HepG2 (cell line): ENCODE results near the gene CAPN10. TPM values are rescaled to one million over a fixed set of nuclear protein-coding genes. Genes with fewer than 3 reads are reported as not detected.
A peak's percentile ranks its signal among the peaks of the same experiment; 100 is the strongest.

Experiments
- ATF7-NPFF ChIP-seq: sonication (generic); formaldehyde crosslinking; IDR thresholded peaks from 2 replicates; pipeline ENCODE4 v1.8.1; 2023; ENCODE audit warnings: mild to moderate bottlenecking, low read depth, missing genetic modification reagents, moderate library complexity
- DMAP1 ChIP-seq: IDR thresholded peaks from 2 replicates; pipeline ENCODE4 v1.6.1; 2016
- NR2F1 ChIP-seq, 2 experiments: fragments of 450-650 bp in 1 of 2; formaldehyde crosslinking in 1 of 2; IDR thresholded peaks; 2 replicates each; pipeline versions ENCODE4 v1.5.0 to v1.6.1; 2016 to 2020; ENCODE audit warnings: mild to moderate bottlenecking in 1 of 2, missing compliant biosample characterization in 1 of 2, missing genetic modification reagents in 1 of 2, moderate library complexity in 1 of 2
- SPEN ChIP-seq: sonication (generic); formaldehyde crosslinking; IDR thresholded peaks from 2 replicates; pipeline ENCODE4 v1.5.1; 2020; ENCODE audit warnings: low read depth, mild to moderate bottlenecking, missing genetic modification reagents
- ZBTB8A ChIP-seq: sonication (generic); formaldehyde crosslinking; IDR thresholded peaks from 2 replicates; pipeline ENCODE4 v1.4.0; 2020; ENCODE audit warnings: mild to moderate bottlenecking, low read depth, missing genetic modification reagents, borderline replicate concordance
- ZNF510 ChIP-seq: sonication (generic); formaldehyde crosslinking; IDR thresholded peaks from 2 replicates; pipeline ENCODE4 v1.4.0; 2020; ENCODE audit warnings: low read depth, mild to moderate bottlenecking, missing genetic modification reagents
- ZNF569 ChIP-seq: sonication (generic); formaldehyde crosslinking; IDR thresholded peaks from 2 replicates; pipeline ENCODE4 v1.5.0; 2020; ENCODE audit warnings: mild to moderate bottlenecking, missing genetic modification reagents, moderate library complexity, borderline replicate concordance
- ZNF616 ChIP-seq: sonication (generic); formaldehyde crosslinking; IDR thresholded peaks from 2 replicates; pipeline ENCODE4 v1.5.0; 2020; ENCODE audit warnings: low read depth, mild to moderate bottlenecking, missing genetic modification reagents
- ZSCAN25 ChIP-seq: sonication (generic); formaldehyde crosslinking; IDR thresholded peaks from 2 replicates; pipeline ENCODE4 v1.8.0; 2022; ENCODE audit warnings: mild to moderate bottlenecking, missing genetic modification reagents
- polyA plus RNA-seq, 8 experiments: library from polyadenylated mRNA; depleted of rRNA in 3 of 8; stranded (reverse) in 7 of 8; unstranded in 1 of 8; fragments of >200 nt; fragmentation: Illumina TruSeq in 4 of 8; extraction: Trizol in 4 of 8; gene quantifications; 2 replicates each; pipeline versions ENCODE4 v1.2.1 to v1.2.3, GENCODE V29; 2011 to 2016; ENCODE audit warnings: low read depth in 4 of 8, missing spikeins in 1 of 8, mixed read lengths in 1 of 8; ENCODE audit not compliant: insufficient read depth in 1 of 8
- total RNA-seq, 5 experiments: library from RNA; depleted of rRNA; stranded (reverse); fragments of >200 nt; fragmentation: Illumina TruSeq; extraction: Trizol; gene quantifications; 2 replicates each; pipeline ENCODE4 v1.2.3, GENCODE V29; 2016; ENCODE audit warnings: low read depth in 1 of 5
- TF ChIP-seq, protein P1 (sequence below): sonication (generic); formaldehyde crosslinking; IDR thresholded peaks from one replicate; pipeline ENCODE4 v1.5.1; 2020; ENCODE audit warnings: mild to moderate bottlenecking, missing genetic modification reagents; ENCODE audit errors: not compliant biosample characterization
- TF ChIP-seq, protein P2 (sequence below): sonication (generic); formaldehyde crosslinking; IDR thresholded peaks from 2 replicates; pipeline ENCODE4 v1.5.1; 2020; ENCODE audit warnings: mild to moderate bottlenecking, missing genetic modification reagents, moderate library complexity
- TF ChIP-seq, protein P3 (sequence below): sonication (generic); formaldehyde crosslinking; IDR thresholded peaks from 2 replicates; pipeline ENCODE4 v1.5.1; 2020; ENCODE audit warnings: missing genetic modification reagents, mild to moderate bottlenecking, borderline replicate concordance
- TF ChIP-seq, protein P4 (sequence below): sonication (generic); formaldehyde crosslinking; IDR thresholded peaks from 2 replicates; pipeline ENCODE4 v1.5.0; 2020; ENCODE audit warnings: missing genetic modification reagents

Gene CAPN10
- total and polyA plus RNA-seq, 2 of the 13 experiments (the other 11 are each of a cell fraction or from before 2014, with no cell fraction given), result 27.6 to 32.4 TPM

DNA sequence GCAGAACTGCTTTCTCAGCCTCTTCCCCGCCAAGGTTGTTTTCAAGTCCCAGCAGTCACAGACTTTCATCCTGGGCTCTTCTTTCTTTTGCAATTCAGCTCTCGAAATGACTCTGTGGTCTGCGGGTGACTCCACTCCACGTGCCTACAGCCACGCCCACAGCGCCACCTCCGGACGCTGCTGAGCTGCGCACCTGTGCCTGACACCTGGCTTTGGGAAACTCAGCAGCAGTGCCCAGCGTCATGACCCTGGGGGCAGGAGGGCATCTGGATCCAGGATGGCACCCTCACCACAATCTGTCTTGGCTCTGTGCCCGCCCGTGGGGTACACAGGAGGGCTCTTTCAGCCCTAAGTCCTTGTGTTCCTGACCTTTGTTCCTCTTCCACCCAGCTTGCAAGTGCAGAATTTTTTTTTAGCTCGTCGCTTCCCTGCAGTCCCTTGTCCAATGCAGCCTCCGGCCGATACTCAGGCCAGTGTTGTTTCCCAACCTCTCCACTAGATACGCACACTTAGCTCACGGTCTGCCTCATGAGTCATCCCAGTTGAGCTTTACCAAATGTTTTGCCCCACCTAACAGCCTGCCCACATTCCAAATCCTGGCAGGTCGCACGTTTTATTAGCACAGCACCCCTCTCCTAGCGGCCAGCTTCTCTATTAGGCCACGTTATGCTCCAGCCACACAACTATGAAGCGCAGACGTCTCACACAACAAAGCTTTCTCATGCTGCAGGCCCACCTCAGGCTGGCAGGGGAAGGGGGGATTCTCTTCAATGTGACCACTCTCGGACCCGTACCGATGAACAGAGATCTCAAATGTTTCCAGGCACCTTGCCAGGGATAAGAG is 6.5 kb upstream of the CAPN10 start (continued):
- TF ChIP-seq, protein P1, sequence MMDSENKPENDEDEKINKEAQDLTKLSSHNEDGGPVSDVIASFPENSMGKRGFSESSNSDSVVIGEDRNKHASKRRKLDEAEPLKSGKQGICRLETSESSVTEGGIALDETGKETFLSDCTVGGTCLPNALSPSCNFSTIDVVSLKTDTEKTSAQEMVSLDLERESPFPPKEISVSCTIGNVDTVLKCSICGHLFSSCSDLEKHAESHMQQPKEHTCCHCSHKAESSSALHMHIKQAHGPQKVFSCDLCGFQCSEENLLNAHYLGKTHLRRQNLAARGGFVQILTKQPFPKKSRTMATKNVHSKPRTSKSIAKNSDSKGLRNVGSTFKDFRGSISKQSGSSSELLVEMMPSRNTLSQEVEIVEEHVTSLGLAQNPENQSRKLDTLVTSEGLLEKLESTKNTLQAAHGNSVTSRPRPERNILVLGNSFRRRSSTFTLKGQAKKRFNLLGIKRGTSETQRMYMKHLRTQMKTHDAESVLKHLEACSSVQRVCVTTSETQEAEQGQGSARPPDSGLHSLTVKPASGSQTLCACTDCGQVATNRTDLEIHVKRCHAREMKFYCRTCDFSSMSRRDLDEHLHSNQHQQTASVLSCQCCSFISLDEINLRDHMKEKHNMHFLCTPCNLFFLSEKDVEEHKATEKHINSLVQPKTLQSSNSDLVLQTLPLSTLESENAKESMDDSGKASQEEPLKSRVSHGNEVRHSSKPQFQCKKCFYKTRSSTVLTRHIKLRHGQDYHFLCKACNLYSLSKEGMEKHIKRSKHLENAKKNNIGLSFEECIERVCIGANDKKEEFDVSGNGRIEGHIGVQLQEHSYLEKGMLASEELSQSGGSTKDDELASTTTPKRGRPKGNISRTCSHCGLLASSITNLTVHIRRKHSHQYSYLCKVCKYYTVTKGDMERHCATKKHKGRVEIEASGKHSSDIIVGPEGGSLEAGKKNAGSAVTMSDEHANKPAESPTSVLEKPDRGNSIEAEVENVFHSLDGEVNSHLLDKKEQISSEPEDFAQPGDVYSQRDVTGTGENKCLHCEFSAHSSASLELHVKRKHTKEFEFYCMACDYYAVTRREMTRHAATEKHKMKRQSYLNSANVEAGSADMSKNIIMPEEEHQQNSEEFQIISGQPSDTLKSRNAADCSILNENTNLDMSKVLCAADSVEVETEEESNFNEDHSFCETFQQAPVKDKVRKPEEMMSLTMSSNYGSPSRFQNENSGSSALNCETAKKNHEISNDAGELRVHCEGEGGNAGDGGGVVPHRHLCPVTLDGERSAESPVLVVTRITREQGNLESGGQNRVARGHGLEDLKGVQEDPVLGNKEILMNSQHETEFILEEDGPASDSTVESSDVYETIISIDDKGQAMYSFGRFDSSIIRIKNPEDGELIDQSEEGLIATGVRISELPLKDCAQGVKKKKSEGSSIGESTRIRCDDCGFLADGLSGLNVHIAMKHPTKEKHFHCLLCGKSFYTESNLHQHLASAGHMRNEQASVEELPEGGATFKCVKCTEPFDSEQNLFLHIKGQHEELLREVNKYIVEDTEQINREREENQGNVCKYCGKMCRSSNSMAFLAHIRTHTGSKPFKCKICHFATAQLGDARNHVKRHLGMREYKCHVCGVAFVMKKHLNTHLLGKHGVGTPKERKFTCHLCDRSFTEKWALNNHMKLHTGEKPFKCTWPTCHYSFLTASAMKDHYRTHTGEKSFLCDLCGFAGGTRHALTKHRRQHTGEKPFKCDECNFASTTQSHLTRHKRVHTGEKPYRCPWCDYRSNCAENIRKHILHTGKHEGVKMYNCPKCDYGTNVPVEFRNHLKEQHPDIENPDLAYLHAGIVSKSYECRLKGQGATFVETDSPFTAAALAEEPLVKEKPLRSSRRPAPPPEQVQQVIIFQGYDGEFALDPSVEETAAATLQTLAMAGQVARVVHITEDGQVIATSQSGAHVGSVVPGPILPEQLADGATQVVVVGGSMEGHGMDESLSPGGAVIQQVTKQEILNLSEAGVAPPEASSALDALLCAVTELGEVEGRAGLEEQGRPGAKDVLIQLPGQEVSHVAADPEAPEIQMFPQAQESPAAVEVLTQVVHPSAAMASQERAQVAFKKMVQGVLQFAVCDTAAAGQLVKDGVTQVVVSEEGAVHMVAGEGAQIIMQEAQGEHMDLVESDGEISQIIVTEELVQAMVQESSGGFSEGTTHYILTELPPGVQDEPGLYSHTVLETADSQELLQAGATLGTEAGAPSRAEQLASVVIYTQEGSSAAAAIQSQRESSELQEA (CRISPR knock-in tag), result no peak
- TF ChIP-seq, protein P2, sequence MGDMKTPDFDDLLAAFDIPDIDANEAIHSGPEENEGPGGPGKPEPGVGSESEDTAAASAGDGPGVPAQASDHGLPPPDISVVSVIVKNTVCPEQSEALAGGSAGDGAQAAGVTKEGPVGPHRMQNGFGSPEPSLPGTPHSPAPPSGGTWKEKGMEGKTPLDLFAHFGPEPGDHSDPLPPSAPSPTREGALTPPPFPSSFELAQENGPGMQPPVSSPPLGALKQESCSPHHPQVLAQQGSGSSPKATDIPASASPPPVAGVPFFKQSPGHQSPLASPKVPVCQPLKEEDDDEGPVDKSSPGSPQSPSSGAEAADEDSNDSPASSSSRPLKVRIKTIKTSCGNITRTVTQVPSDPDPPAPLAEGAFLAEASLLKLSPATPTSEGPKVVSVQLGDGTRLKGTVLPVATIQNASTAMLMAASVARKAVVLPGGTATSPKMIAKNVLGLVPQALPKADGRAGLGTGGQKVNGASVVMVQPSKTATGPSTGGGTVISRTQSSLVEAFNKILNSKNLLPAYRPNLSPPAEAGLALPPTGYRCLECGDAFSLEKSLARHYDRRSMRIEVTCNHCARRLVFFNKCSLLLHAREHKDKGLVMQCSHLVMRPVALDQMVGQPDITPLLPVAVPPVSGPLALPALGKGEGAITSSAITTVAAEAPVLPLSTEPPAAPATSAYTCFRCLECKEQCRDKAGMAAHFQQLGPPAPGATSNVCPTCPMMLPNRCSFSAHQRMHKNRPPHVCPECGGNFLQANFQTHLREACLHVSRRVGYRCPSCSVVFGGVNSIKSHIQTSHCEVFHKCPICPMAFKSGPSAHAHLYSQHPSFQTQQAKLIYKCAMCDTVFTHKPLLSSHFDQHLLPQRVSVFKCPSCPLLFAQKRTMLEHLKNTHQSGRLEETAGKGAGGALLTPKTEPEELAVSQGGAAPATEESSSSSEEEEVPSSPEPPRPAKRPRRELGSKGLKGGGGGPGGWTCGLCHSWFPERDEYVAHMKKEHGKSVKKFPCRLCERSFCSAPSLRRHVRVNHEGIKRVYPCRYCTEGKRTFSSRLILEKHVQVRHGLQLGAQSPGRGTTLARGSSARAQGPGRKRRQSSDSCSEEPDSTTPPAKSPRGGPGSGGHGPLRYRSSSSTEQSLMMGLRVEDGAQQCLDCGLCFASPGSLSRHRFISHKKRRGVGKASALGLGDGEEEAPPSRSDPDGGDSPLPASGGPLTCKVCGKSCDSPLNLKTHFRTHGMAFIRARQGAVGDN, result peak; percentile 98
- TF ChIP-seq ZNF569 (CRISPR knock-in tag), result no peak
- TF ChIP-seq SPEN (CRISPR knock-in tag), result peak; percentile 37; the same call in 1 of the 2 replicates
- 0 out of 2 replicates have a peak, but pooled peaks have one; percentile 25 for TF ChIP-seq ZBTB8A (CRISPR knock-in tag)
- no peak for TF ChIP-seq ZNF616
- peak in 1 of 2 experiments; percentile 48; a peak in 2 of 4 replicates for TF ChIP-seq NR2F1 (CRISPR knock-in tag; IDR thresholded peaks at IDR 0.05)
- TF ChIP-seq, protein P3, sequence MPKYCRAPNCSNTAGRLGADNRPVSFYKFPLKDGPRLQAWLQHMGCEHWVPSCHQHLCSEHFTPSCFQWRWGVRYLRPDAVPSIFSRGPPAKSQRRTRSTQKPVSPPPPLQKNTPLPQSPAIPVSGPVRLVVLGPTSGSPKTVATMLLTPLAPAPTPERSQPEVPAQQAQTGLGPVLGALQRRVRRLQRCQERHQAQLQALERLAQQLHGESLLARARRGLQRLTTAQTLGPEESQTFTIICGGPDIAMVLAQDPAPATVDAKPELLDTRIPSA (CRISPR knock-in tag), result no peak
- TF ChIP-seq ZSCAN25 (CRISPR knock-in tag), result peak; percentile 51; the same call in 1 of the 2 replicates
- no peak for TF ChIP-seq ZNF510 (CRISPR knock-in tag)
- TF ChIP-seq, protein P4, sequence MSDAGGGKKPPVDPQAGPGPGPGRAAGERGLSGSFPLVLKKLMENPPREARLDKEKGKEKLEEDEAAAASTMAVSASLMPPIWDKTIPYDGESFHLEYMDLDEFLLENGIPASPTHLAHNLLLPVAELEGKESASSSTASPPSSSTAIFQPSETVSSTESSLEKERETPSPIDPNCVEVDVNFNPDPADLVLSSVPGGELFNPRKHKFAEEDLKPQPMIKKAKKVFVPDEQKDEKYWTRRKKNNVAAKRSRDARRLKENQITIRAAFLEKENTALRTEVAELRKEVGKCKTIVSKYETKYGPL (CRISPR knock-in tag), result no peak
- peak; percentile 72 for TF ChIP-seq DMAP1
- peak; percentile 70 for TF ChIP-seq ATF7-NPFF
